Right renal cortex interstitium (tissue), 3 donors: ENCODE measurements around the gene TRAPPC3L. TPM values are rescaled to one million over a fixed set of nuclear protein-coding genes. Genes with fewer than 3 reads are reported as not detected.

Source experiments
- polyA plus RNA-seq, 3 donors: library from polyadenylated mRNA; unstranded; fragments of 120-200 nt; gene quantifications; one replicate each; pipeline ENCODE4 v1.2.1, GENCODE V29; 2013; ENCODE audit not compliant: insufficient read length in 3 of 3

The TRAPPC3L gene
- polyA plus RNA-seq, 3 donors = 0.36 to 0.50 (median 0.37) TPM

Other genes with a start within 250 kb of the TRAPPC3L start
- 10 to 100 TPM; 42.2 to 45.0 (median 43.1) TPM for gene DSE, start 174.7 kb downstream of the TRAPPC3L start, polyA plus RNA-seq
- gene CALHM6, start 84.3 kb downstream of the TRAPPC3L start, polyA plus RNA-seq = 1 to 10 TPM; 2.7 to 4.0 (median 3.2) TPM
- gene CALHM5, start 34.0 kb downstream of the TRAPPC3L start, polyA plus RNA-seq = 1 to 10 TPM; 2.7 to 3.3 (median 3.2) TPM
- gene CALHM4, start 8.1 kb upstream of the TRAPPC3L start, polyA plus RNA-seq = 1 to 10 TPM in 2 of 3 donors, under 1 TPM in 1; 0.94 to 1.3 (median 1.1) TPM
- gene RWDD1, start 25.8 kb upstream of the TRAPPC3L start, polyA plus RNA-seq = 10 to 100 TPM; 81.8 to 87.9 (median 82.6) TPM
- gene RSPH4A, start 70.8 kb upstream of the TRAPPC3L start, polyA plus RNA-seq = 1 to 10 TPM; 2.8 to 3.0 (median 2.9) TPM
- 10 to 100 TPM; 14.0 to 16.0 (median 15.4) TPM for gene ZUP1, start 123.1 kb upstream of the TRAPPC3L start, polyA plus RNA-seq
- gene KPNA5, start 135.5 kb upstream of the TRAPPC3L start, polyA plus RNA-seq = 10 to 100 TPM; 17.9 to 24.4 (median 23.8) TPM
- gene FAM162B, start 220.0 kb upstream of the TRAPPC3L start, polyA plus RNA-seq = 1 to 10 TPM; 4.1 to 8.5 (median 8.0) TPM